GM20431 (cell line): ENCODE results near the gene MPPED2.

ENCODE experiments used
- in situ Hi-C: fragments of 300-500 bp; cut with MseI, MboI; formaldehyde crosslinking; loops from one replicate; pipeline ENCODE4 v1.15.0; 2020; ENCODE audit warnings: low sequenced_read_pairs; ENCODE audit not compliant: unreplicated experiment

Gene MPPED2

GRCh38 chr11:30538251-30538650, 47.9 kb downstream of the MPPED2 start:
- in situ Hi-C loops = no loop called here

- in situ Hi-C loops = no loop called here
Observed at GRCh38 chr11:30535818-30536217, 50.3 kb downstream of the MPPED2 start.

DNA sequence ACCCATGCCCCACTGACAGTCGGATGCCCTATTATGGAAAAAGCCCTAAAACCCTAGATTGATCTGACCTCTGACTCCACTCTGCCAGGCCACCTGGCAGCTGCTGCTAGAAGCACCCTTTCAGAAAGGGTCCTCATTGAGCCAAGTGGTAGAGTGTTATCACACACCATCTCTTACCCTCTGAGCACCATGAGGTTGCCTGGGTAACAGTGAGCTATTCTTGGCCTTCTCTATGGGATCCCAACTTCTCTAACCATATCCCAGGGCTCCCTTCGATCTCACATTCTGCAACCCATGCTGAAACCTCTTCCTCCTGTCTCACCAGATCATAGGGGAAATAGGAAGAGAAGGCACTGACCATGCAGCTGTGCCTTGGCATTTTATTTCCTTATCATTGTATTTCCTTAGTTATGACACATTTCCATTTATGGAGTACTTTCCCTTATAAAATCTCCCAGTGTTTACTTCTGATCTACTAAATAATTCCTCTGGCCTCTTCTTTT, 52.7 kb downstream of the MPPED2 start:
- in situ Hi-C loops = no loop called here

GRCh38 chr11:30527566-30527965, 58.6 kb downstream of the MPPED2 start:
- in situ Hi-C loops = no loop called here

DNA sequence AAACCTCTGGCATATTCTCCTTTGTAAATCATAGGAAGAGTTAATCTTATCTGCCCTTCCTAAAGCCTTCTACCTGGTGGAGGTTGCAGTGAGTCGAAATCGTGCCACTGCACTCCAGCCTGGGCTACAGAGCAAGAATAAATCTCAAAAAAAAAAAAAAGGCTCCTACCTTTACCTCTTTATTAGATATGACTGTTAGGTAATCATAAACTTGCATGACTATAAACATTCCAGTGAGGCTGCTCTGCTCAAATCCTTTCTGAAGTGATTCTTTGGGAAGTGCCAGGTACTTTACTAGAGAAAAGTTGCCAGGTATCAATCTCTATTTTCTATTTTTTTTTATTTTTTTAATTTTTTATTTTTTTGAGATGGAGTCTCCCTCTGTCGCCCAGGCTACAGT, 59.6 kb downstream of the MPPED2 start:
- in situ Hi-C loops = no loop called here

GRCh38 chr11:30522536-30523243, 63.5 kb downstream of the MPPED2 start:
- in situ Hi-C loops = no loop called here

GRCh38 chr11:30521297-30522071, 64.7 kb downstream of the MPPED2 start:
- in situ Hi-C loops = no loop called here

GRCh38 chr11:30513087-30513486, 73.1 kb downstream of the MPPED2 start:
- in situ Hi-C loops = no loop called here

- in situ Hi-C loops = no loop called here
Observed at GRCh38 chr11:30511408-30511807, 74.7 kb downstream of the MPPED2 start.

DNA sequence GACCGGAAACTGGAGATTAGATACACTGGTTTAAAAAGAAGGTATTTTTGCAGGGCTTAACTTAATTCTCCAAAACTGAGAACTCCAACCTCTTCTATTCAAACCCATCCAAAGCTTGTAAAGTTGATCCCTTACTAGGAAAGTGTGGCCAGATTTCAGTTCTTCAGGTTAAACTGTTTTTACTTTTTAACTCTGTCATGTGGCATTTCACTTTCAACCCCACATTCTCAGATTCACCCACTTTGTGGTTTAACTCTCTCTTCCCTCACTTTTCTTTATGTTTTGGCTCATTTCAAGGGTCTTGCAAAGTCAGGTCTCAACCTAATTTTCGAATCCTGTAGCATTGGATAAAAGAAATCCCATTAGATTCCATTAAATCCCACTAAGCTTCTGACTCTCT, 75.4 kb downstream of the MPPED2 start:
- in situ Hi-C loops = no loop called here

DNA sequence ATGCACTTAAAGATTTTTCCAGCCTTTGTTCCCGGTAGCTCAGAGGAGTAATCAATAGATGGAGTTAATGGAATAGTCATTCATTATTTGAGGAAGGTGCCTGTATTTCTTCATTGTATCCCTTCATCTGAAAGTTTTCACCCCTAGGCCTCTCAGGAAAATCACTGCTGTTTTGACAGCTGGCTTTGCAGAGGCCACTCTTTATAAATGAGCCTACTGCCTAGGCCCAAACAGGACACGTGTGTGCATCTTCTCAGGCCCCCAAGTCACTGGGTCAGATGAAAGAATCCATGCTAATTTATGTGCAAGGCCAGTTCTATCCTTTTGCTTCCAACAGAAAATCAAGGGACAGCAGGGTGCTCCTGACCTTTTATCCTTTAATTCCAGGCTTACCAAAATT, 76.8 kb downstream of the MPPED2 start:
- in situ Hi-C loops = no loop called here

DNA sequence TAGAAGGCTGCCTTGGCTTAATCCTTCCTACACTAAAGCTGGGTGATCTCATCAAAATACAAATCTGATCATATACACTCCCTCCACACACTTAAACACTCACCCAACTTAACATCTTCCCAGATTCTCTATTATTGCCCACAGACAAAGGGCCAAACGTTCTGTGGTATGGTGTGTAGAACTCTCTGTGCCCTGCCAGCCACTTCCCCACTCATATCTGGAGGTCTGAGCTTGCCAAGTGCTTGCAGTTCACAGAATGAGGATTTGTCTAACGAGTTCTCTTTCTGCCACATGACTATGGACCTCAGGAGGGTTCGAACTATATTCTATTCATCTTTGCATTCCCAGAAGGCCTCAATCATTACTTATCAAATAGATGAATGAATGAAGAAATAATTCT, 77.6 kb downstream of the MPPED2 start:
- in situ Hi-C loops = no loop called here

DNA sequence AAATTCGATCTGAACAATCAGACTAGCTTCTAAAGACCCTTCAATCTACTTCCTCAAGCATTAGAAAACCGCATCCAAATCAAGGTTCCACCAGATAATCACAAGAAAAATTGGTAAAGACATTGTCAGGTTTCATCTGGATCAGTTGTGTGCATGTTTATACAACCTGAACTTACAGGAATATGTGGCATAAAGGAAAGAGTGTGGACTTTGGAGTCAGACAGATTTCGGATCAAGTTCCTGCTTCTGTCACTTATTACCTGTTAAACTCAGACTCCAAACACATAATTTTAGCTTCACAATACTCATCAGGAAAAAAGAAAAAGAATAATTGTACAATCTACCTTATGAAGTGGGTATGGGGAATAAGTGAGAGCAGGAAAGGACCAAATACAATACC, 80.5 kb downstream of the MPPED2 start:
- in situ Hi-C loops = no loop called here

GRCh38 chr11:30504468-30504867, 81.7 kb downstream of the MPPED2 start:
- in situ Hi-C loops = no loop called here

- in situ Hi-C loops = no loop called here
Observed at GRCh38 chr11:30503156-30503555, 83.0 kb downstream of the MPPED2 start.

GRCh38 chr11:30502305-30502704, 83.8 kb downstream of the MPPED2 start:
- in situ Hi-C loops = no loop called here

DNA sequence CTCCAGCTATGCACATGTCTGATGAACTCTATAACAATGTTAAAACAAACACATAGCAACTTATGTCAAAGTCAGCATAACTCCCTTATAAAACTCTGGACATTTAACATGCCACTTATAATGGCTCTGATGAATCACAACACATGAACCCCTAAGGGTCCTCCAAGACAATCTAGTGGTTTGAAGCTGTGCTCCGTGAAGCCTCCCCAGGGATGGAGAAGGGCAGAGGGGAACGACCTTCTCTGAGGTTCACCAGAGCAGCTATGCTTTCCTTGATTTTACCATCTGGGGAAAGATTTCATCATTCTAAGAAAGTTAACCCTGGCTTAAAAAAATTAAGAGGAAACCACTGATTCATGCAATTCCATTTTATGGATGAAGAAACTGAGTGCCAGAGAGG, 84.4 kb downstream of the MPPED2 start:
- in situ Hi-C loops = no loop called here

DNA sequence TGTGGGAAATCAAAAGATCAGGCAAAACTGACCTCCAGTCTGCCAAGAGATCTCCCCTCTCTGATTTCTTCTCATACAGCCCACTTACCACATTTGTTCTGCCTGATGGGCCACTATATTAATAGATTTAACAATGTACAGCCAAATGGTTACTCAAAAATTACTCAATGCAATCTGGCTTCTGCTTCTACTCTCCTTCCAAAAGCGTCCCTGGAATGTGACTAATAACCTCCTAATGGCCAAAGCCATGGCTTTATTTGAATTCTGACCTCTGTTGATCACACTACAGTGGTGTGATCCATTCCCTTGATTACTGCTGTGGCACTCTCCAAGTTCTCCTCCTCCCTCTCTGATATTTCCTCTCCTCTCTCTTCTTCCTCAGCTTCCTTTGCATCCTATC, 86.2 kb downstream of the MPPED2 start:
- in situ Hi-C loops = no loop called here

DNA sequence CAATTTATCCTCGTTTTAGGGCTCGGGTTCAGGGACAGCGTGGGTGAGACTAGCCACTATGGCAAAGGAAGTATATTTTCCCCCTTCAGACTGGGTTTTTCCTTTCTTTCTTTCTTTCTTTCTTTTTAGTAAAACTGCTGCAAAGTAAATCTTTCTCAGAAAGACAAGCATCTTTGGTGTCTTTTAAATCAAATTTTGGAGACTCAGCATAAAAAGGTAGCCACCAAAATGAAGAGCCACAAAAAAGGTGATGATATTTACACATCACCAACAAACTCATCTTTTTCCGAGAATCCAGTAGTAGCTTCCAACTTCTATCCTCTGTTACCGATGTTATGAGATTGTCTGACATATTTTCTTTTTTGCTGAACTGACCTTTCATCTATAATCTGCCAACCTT, 88.6 kb downstream of the MPPED2 start:
- in situ Hi-C loops = no loop called here

GRCh38 chr11:30496935-30497334, 89.2 kb downstream of the MPPED2 start:
- in situ Hi-C loops = no loop called here

- in situ Hi-C loops = no loop called here
Observed at GRCh38 chr11:30495437-30495836, 90.7 kb downstream of the MPPED2 start.

DNA sequence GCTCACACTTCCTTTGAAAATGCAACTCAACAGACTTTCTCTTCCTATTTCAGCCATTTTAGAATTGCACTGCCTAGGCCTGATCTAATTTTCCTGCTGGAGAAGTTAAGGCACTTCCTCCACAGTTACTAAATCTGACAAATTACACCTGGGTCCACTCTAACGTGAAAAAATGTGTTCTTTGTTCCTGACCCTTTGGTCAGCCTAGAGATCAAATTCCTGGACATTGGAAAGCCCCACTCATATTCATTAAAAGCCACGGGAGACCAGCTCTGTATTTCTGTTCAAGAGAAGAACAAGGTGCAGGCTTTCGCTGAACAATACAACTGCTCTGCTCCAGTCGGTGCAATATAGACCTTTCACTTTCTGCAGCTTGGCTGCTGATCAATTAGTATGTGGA, 96.6 kb downstream of the MPPED2 start:
- in situ Hi-C loops = no loop called here
